ENCODE data around the gene TAS2R60.
"Not testable (repeated sequence)": the region's sequence is repeated elsewhere in the genome, so short reads cannot be mapped to it uniquely, and the experiment has no call there.

TAS2R60 gene

DNA sequence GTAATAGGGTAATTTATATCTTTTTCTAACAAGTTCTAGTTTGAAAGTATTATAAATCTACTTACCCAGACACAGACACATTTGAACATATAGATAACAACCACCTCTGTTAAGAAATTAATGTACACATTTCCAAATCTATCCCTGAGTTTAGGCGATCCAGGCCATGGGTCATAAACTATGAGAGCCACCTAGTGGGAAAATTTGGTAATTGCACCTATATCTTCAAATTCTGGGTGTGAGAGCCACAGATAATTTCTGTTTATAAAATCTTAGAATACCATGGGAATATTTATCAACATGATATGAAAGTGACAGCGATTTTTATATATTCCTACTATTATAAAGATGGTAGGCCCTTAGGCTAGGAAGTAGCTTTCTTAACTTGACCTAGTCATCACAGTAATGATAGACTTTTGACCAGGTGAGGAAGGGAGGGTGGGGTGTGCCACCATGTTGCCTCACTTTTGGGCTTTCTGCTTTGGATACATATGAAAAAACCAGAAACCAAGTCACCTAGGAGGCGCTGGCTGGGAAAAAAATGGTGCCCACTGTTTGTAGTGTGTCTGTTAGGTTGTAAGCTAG is 26.6 kb upstream of the TAS2R60 start:
- TF ChIP-seq, protein P1, sequence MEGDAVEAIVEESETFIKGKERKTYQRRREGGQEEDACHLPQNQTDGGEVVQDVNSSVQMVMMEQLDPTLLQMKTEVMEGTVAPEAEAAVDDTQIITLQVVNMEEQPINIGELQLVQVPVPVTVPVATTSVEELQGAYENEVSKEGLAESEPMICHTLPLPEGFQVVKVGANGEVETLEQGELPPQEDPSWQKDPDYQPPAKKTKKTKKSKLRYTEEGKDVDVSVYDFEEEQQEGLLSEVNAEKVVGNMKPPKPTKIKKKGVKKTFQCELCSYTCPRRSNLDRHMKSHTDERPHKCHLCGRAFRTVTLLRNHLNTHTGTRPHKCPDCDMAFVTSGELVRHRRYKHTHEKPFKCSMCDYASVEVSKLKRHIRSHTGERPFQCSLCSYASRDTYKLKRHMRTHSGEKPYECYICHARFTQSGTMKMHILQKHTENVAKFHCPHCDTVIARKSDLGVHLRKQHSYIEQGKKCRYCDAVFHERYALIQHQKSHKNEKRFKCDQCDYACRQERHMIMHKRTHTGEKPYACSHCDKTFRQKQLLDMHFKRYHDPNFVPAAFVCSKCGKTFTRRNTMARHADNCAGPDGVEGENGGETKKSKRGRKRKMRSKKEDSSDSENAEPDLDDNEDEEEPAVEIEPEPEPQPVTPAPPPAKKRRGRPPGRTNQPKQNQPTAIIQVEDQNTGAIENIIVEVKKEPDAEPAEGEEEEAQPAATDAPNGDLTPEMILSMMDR (IDR thresholded peaks at IDR 0.05; ENCODE audit: low read depth, low read length): 0 out of 2 replicates have a peak, but pooled peaks have one; percentile 15
- Histone ChIP-seq H3K9me3 (ENCODE audit: severe bottlenecking) (peaks cover 3% of the 10 kb centered on the region), H3K4me3 (ENCODE audit: low read depth, low read length) (no peak overlapping the region), H3K27me3 (ENCODE audit: insufficient read depth, low read depth, severe bottlenecking) (no peaks in the 10 kb centered on the region), H3K36me3 (no peaks in the 10 kb centered on the region), H3K27ac (no peak overlapping the region)
- DNase-seq: no peak

- Histone ChIP-seq H3K27ac (no peak overlapping the region), H3K27me3 (ENCODE audit: insufficient read depth, low read depth, severe bottlenecking) (no peaks in the 10 kb centered on the region), H3K4me3 (ENCODE audit: low read depth, low read length) (no peak overlapping the region), H3K36me3 (no peaks in the 10 kb centered on the region), H3K9me3 (ENCODE audit: severe bottlenecking) (peaks cover 3% of the 10 kb centered on the region)
- TF ChIP-seq, protein P1 (IDR thresholded peaks at IDR 0.05; ENCODE audit: low read depth, low read length): no peak
- DNase-seq: no peak
Measured at GRCh38 chr7:143417734-143418383, 25.4 kb upstream of the TAS2R60 start.

DNA sequence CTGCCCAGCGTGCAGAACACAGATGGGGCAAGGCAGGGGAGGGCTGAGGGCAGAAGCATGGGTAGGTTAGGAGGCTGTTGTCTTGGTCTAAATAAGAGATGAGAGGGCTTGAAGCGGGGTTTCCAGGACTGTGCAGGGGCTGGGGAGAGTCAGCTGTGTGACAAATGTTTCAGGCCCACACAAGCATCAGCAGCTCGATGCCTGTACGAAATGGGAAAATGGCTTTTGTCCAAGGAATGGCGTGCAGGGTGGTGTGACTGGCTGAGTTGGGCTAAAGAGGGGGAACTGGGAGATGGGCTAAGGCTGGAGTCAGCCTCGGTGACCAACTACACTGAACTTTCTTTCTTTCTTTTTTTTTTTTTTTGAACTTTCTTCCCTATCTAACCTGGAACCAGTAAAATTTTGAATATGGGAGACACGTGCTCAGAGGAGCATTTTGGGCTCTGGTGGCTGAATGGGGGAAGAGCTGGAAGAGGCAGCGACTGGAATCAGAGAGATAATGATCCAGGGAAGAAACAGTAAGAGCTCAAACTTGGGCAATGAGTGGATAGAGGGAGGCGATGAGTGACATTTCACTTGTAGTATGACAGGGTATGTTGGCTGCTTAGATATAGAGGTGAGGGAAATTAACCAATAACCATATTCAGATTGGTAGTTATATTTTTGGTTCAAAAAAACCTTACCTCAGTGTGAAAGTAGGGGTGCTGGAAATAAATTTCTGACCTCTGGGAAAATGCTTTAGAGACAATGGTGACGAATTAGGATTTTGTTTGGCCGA is 24.4 kb upstream of the TAS2R60 start:
- H3K27me3 ChIP-seq (ENCODE audit: insufficient read depth, low read depth, severe bottlenecking): no peaks in the 10 kb centered on the region
- H3K9me3 ChIP-seq (ENCODE audit: severe bottlenecking): peaks cover 3% of the 10 kb centered on the region
- TF ChIP-seq, protein P1 (IDR thresholded peaks at IDR 0.05; ENCODE audit: low read depth, low read length): no peak
- no peak for DNase-seq
- H3K27ac ChIP-seq: no peak overlapping the region
- no peak overlapping the region for H3K4me3 ChIP-seq (ENCODE audit: low read depth, low read length)
- H3K36me3 ChIP-seq: no peaks in the 10 kb centered on the region

- Histone ChIP-seq H3K4me3 (ENCODE audit: low read depth, low read length) (no peak overlapping the region), H3K36me3 (no peaks in the 10 kb centered on the region), H3K27me3 (ENCODE audit: insufficient read depth, low read depth, severe bottlenecking) (no peaks in the 10 kb centered on the region), H3K9me3 (ENCODE audit: severe bottlenecking) (peaks cover 3% of the 10 kb centered on the region), H3K27ac (no peak overlapping the region)
- TF ChIP-seq, protein P1 (IDR thresholded peaks at IDR 0.05; ENCODE audit: low read depth, low read length): no peak
- no peak for DNase-seq
Measured at GRCh38 chr7:143419880-143420279, 23.4 kb upstream of the TAS2R60 start.

DNA sequence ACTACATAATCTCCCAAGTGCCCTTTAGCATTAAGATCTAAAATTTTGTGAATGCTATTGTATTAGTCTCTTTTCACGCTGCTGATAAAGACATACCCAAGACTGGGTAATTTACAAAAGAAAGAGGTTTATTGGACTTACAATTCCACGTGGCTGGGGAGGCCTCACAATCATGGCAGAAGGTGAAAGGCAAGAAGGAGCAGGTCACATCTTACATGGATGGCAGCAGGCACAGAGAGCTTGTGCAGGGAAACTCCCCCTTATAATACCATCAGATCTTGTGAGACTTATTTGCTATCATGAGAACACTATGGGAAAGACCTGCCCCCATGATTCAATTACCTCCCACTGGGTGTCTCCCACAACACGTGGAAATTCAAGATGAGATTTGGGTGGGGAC is 22.6 kb upstream of the TAS2R60 start:
- DNase-seq; H3K36me3 ChIP-seq; H3K9me3 ChIP-seq (ENCODE audit: severe bottlenecking); H3K4me3 ChIP-seq (ENCODE audit: low read depth, low read length); H3K27ac ChIP-seq; H3K27me3 ChIP-seq (ENCODE audit: insufficient read depth, low read depth, severe bottlenecking): not testable (repeated sequence)

DNA sequence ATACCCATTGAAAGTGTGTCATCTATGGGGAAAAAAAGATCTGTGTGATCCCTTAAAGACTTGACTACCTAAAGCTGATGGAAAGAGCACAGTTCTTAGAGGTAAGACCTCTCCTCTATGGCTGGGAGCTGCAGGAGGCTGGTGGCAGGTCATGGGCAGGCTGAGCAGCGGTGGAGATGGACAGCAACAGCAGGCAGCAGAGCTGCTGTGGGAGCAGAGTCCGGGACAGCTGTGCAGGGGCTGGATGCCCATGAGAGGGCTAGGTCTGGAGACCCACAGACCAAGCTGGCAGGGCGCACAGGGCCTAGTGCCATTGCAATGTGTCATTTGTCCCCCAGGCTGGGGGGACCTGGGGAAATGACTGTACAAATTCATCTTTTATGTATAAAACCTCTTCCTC is 21.2 kb upstream of the TAS2R60 start:
- H3K27me3 ChIP-seq (ENCODE audit: insufficient read depth, low read depth, severe bottlenecking): no peaks in the 10 kb centered on the region
- DNase-seq: no peak
- H3K4me3 ChIP-seq (ENCODE audit: low read depth, low read length): no peak overlapping the region
- TF ChIP-seq, protein P1 (IDR thresholded peaks at IDR 0.05; ENCODE audit: low read depth, low read length): no peak
- H3K36me3 ChIP-seq: no peaks in the 10 kb centered on the region
- H3K27ac ChIP-seq: no peak overlapping the region
- peaks cover 3% of the 10 kb centered on the region for H3K9me3 ChIP-seq (ENCODE audit: severe bottlenecking)

GRCh38 chr7:143424476-143424875 is 18.8 kb upstream of the TAS2R60 start:
- H3K27ac ChIP-seq; H3K9me3 ChIP-seq (ENCODE audit: severe bottlenecking); H3K4me3 ChIP-seq (ENCODE audit: low read depth, low read length); H3K36me3 ChIP-seq; H3K27me3 ChIP-seq (ENCODE audit: insufficient read depth, low read depth, severe bottlenecking); DNase-seq: not testable (repeated sequence)
